GM08714 (cell line): Measurements from ENCODE around the gene SLC22A31.
"Not testable (repeated sequence)": the region's sequence is repeated elsewhere in the genome, so short reads cannot be mapped to it uniquely, and the experiment has no call there.

Source experiments
- H3K4me3 ChIP-seq: fragments of 200-500 bp; sonication (Bioruptor generic); 2 replicates; pipeline ENCODE4 v1.5.1; 2014; ENCODE audit warnings: mild to moderate bottlenecking, low read length, inconsistent platforms
- ZNF274 ChIP-seq: IDR thresholded peaks from 2 replicates; pipeline ENCODE4 v1.6.1; 2012; ENCODE audit warnings: mild to moderate bottlenecking, low read depth, low read length

Gene SLC22A31

DNA sequence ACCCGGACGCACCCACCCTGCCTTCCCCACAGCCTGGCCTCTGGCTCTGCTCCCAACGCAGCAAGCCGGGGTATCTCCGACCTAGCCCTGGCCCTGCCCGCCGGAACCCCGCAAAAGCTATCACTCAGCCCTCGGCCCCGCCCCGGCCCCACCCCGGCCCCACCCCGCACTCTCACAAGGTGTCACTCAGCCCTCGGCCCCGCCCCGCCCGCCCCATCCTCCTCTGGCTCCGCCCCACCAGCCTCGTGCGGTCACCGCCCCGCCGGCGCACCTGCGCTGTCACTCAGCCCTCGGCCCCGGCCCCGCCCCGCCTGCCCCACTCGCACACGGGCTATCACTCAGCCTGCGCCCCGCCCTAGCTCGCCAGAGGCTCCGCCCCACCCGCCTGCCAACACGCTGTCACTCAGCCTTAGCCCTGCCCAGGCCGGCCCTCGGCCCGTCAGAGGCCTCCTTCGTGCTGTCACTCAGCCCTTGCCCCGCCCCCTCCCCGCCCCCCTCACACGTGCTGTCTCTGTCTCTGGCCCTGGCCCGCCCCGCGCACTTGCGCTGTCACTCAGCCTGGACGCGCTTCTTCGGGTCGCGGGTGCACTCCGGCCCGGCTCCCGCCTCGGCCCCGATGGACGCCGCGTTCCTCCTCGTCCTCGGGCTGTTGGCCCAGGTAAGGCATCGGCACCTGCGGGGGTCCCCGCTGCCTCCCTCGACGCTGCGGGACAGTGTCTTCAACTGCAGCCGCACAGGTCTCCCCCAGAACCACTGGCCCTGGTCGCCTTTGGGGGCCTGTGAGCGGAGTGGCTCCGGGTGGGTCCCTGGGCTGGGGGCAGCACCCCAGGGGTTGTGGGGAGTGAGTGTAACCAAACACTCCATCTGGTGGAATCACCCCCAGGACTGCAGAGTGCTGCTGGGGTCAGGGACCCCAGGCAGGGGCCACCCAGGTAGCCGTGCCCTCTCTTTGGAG lies 28.8 kb downstream of the SLC22A31 start, which contains the start of gene CDH15:
Gene CDH15, plus strand, starts transcription at position 533 of the 955 bp plus-strand sequence. Its CDS starts 84 bp downstream, at position 617.
- no peak for TF ChIP-seq ZNF274
- H3K4me3 ChIP-seq, result no peak within 1 kb of the TSS; the same call in 1 of the 2 replicates

DNA sequence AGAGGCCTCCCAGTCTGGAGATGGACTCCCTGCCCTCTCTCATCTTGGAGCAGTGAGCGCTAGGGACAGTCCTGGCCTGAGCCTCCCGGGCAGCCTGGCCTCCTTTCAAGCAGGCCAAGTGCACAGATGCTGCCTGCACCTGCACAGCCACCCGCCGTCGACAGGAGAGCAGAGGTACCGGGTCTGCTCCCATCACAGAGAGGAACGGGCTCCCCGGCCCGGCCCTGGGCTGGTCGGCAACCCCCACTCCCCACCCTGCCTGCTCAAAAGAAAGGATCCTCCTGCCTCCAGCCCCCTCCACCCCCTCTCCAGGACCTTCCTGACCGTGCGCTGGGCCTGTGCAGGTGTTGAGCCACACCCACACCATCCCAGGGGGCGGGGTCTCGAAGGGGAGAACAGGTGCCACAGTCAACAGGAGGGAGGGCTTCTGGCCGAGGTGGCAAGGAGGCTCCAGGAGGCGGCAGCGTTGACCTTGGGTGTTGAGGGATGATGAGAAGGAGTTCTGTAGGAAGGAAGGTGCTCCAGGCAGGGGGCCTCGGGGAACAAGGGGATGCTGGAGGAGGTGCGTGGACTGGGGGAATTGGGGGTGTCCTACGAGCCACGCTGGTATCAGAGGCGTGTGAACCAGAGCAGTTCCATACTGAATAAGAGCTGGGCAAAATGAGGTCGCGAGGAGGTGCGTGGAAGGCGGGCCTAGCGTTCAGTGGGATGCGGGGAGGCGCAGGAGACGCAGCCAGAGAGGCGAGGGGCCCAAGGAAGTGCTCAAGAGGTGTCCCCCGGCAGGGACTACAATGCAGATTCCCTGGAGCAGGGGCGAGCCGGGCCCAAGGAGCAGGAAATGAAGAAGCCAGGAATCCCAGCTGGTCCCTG lies 29.8 kb downstream of the SLC22A31 start:
- TF ChIP-seq ZNF274, result no peak
- H3K4me3 ChIP-seq, result no peak overlapping the region; the same call in 1 of the 2 replicates

DNA sequence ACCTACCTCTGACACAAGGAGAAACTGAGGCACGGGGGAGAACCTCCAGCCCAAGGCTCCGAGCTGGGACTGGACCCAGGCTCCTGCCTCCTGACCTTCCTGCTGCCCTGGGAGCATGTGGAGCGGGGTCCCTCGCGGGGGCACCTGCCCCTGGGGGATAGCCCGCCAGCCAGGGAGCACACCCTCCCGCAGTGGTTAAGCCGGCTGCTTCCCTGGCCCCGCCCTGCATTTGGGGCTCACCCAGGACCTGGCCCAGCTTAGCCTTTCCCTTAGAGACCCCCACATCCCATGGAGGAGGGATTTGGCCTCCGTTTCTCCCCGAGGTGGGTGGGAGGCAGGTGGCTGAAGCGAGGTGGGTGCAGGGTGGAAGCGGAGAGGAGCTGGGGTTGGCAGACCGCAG lies 30.6 kb downstream of the SLC22A31 start:
- H3K4me3 ChIP-seq, result no peak overlapping the region
- no peak for TF ChIP-seq ZNF274

DNA sequence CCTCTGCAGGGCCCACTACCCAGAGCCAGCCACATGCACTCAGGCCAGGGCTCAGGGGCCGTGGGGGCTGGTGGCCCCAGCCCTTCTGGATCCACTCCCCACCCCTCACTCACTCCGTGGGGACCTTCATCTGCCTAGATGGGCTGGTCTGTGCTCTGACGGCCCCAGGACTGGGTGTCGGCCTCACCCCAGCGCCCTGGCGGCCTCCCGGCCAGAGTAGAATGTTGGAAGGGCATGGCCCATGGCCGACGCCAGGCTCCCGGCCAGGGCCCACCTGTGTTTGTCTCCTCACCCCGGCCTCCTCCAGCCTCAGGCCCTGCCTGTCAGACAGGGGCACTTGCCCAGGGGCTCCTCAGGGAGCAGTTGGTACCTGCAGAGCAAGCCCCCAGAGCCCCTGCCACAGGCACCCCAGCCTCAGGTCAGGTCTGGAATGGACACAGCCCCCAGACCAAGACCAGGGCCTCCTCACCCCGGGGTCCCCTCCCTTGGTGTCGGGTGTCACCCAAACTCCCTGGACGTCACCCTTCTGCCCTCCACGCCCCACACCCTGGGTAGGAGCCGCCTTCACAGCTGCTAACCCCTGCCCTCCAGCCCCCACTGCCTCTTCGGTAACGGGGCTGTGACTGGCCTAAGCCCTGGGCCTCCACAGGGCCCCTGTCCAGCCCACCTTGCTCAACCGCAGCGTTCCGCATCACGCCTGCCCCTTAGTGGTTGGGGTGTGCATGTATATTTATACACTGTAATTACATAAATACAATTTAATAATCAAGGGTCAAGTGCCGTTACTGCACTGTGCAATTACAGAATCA lies 31.8 kb downstream of the SLC22A31 start:
- TF ChIP-seq ZNF274, result no peak
- H3K4me3 ChIP-seq, result no peak overlapping the region

DNA sequence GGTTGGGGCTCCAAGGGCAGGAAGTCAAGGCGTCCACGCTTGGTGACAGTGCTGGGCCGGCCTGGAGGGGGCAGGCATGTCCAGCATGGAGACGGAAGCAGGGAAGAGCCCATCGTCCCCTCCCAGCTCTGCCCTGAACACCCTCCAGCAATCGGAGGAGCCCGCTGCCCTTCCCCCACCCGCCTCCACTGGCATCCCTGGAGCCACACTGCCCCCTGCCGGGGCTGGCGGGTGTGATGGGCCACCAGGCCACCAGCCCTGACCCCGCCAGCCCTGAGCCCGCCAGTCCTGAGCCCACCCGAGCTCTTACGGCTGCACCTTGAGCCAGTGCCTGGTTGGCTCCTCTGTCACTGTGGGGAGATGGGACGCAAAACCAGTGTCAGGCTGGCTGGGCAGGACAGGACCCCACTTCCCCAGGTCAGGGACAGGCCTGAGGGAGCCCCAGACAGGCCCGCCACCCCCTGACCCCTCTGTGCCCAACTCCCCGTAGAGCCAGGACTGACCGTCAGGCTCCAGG lies 32.9 kb downstream of the SLC22A31 start:
- H3K4me3 ChIP-seq, result no peak overlapping the region
- no peak for TF ChIP-seq ZNF274

DNA sequence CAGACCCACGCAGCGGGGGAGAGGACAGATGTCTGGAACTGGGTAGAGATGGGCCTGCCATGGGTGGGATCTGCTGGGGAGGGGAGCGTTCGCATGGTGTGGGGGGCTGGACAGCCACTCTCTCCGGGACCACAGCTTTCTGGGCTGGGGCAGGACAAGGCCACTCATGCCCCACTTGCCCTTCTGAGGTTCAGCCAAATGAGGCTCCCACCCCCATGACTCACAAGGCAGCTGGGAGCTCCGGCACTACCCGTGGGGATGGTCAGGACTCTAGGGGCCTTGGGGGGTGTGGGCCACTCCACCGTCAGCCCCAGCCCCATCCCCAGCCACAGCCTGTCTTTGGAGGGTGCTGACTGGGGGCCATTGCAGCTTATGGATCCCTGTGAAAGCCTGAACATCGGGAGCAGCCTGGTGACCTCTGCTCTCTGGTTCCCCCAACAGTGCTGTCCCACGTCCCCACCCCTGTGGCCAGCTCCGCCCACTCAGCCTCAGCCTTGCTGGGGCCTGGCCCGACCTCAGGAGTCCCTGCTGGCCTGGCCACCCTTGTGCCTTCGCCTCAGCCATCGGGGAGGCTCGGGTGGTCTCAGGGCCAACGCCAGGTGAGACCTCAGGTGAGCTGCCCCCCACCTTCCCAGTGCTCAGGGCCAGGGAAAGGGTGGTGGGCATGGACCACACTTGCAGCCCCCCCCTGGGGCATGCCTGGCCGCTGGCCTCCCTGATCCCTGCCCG lies 33.5 kb downstream of the SLC22A31 start:
- H3K4me3 ChIP-seq, result no peak overlapping the region
- no peak for TF ChIP-seq ZNF274

DNA sequence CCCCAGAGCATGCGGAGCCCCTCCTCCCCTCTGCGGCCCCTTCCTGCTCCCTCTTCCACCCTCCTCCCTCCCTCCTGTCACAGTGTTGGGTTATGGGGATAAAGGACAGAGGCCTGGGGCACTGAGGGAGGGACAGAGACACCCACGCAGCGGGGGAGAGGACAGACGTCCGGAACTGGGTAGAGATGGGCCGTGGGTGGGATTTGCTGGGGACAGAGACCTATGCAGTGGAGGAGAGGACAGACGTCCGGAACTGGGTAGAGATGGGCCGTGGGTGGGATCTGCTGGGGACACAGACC lies 34.7 kb downstream of the SLC22A31 start:
- not testable (repeated sequence) for H3K4me3 ChIP-seq

DNA sequence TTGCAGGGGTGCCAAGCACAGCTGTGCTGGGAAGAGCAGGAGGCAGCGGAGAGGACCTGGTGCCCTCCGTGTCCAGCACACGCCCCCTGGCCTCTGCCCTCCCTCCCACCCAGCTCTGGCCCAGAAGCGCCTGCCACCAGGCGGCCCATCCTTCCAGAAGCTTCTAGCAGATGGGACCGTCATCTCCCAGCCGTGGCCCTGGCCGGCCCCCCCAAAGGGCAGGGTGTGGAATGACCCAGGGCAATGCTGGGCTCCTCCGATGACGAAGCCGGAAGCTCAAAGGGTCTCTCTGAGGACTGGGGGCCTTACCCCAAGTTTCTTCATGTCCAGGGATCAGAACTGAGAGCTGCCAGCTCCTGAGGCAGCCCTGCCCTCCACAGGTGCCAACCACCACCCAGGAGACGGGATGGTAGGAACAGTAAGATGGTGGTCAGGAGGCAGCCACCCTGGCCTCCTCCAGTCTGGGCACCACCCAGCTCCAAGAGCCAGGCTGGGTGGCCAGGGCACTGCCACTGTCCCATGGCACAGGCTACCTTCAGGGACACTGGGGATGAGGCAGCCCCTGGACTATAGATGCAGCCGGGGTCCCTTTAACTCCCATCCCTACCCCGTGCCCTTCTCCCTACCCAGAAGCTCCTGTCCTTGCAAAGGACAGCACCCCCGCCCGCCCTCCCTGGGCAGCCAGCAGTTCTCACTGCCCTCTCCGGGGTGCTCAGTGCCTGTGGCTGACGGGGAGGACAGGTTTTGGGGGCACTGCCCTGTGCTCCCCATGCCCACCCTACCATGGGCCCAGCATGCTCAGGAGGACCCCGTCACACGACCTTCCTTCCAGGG lies 35.3 kb downstream of the SLC22A31 start:
- no peak for TF ChIP-seq ZNF274
- H3K4me3 ChIP-seq, result no peak overlapping the region

DNA sequence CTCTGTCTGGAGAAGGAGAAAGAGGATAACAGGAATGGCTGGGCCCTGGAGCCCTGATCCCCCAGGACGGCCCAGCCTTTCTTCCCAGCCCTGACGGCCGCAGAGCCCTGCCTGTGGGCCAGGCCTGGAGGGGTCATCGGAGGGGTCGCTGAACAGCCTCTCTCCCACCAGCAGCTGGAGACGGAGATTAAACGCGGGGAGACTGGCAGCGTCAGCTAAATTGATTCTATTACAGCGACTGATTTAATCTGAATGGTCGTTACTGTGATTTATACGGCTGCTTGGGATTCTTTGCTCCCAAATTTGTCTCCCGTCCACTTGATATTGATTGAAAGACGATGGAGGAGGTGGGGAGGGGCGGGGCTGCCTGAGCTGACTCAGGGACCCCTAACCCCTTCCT lies 35.9 kb downstream of the SLC22A31 start:
- no peak overlapping the region for H3K4me3 ChIP-seq
- TF ChIP-seq ZNF274, result no peak

DNA sequence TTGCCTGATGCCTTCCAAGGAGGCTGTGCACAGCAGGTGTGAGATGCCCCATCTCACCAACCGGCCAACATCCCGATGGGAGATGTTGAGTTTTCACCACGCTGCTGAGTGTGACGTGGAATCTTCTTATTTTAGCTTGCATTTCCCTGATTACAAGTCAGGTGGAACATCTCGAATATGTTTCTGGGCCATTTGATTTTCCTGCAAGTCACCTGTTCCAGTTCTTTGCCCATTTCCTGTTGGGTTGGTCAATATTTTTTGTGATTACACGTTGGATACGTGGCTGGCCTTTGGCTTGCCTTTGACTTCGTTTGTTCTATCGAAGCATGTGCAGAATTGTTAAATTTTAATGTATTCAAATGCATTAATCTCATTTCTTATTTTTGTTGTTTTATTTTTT lies 37.0 kb downstream of the SLC22A31 start:
- no peak overlapping the region for H3K4me3 ChIP-seq
- no peak for TF ChIP-seq ZNF274

DNA sequence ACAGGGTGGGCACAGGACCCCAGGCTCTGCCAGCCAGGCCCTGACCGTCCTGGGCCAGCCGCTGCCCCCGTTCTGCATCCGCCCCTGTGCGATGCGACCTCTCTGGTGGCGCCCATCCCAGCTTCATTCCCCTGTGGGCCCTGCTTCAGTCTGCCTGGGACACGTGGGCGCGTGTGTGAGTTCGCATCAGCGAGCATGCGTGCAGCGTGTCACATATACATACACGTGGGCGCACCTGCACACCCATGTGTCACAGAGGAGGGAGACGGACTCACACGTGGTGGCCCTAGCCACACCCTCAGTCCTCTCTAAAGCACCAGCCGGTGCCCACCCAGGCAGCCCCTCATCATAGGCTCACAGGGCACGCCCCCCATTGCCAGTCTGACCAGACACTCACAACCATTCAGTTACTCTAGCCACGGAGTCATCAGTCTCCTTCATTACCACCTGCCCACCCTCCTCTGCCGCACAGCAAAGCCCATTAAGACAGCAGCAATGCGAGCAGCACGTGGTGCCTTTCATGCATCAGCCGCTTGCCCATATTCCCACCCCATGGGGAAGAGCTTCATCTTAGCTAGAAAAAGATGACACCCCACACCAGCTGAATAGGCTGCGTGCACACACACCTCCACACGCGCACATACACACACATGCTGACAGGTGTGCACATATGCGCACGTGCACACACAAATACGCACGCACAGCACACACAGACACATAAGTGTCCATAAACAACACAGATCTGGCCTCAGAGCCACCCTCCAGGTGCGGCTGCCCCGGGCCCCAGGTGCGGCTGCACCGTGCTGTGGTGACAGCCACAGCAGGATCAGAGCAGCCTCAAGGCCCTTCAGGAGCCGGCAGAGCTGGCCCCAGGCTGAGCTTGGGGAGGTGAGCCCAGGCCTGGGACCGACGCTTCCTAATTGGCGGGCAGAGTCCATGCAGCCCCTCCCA lies 38.3 kb downstream of the SLC22A31 start:
- no peak for TF ChIP-seq ZNF274
- no peak overlapping the region for H3K4me3 ChIP-seq
